Activated CD8-positive, alpha-beta memory T cell treated with anti-CD3 and anti-CD28 coated beads for 48 hours (primary cell): ENCODE data around the gene TBXAS1.
"Not testable (repeated sequence)": the region's sequence is repeated elsewhere in the genome, so short reads cannot be mapped to it uniquely, and the experiment has no call there.

Source experiments
- DNase-seq, 3 experiments: peaks; one replicate each; pipeline ENCODE4 v3.0.0-alpha.2; 2020; ENCODE audit warnings: low read depth in 2 of 3, low spot score in 2 of 3

Gene TBXAS1

GRCh38 chr7:139825666-139826290, 3.3 kb upstream of the TBXAS1 start:
- DNase-seq, result no peak

GRCh38 chr7:139827042-139827441, 2.0 kb upstream of the TBXAS1 start:
- no peak for DNase-seq

GRCh38 chr7:139828446-139828845, 618 bp upstream of the TBXAS1 start:
- no peak for DNase-seq

- DNase-seq, result no peak
These were observed 682 bp downstream of the TBXAS1 start for GRCh38 chr7:139829775-139830117.

- DNase-seq, result no peak
These were observed 1.2 kb downstream of the TBXAS1 start for GRCh38 chr7:139830292-139830691.

- DNase-seq, result no peak
These were observed 1.9 kb downstream of the TBXAS1 start for GRCh38 chr7:139830782-139831501.

- not testable (repeated sequence) for DNase-seq
These were observed 6.8 kb downstream of the TBXAS1 start for GRCh38 chr7:139835848-139836247.

GRCh38 chr7:139837291-139837690, 8.2 kb downstream of the TBXAS1 start:
- not testable (repeated sequence) for DNase-seq

GRCh38 chr7:139838276-139838675, 9.2 kb downstream of the TBXAS1 start:
- DNase-seq, result no peak

- no peak for DNase-seq
These were observed 9.8 kb downstream of the TBXAS1 start for GRCh38 chr7:139838876-139839275.

- no peak for DNase-seq
These were observed 11.7 kb downstream of the TBXAS1 start for GRCh38 chr7:139840776-139841175.

- no peak for DNase-seq
These were observed 13.5 kb downstream of the TBXAS1 start for GRCh38 chr7:139842401-139843210.

- not testable (repeated sequence) for DNase-seq
These were observed 14.1 kb downstream of the TBXAS1 start for GRCh38 chr7:139843211-139843537.

- DNase-seq, result no peak
These were observed 15.8 kb downstream of the TBXAS1 start for GRCh38 chr7:139844779-139845442.

- no peak for DNase-seq
These were observed 16.4 kb downstream of the TBXAS1 start for GRCh38 chr7:139845443-139845805.

GRCh38 chr7:139846297-139846696, 17.2 kb downstream of the TBXAS1 start:
- DNase-seq, result no peak

- DNase-seq, result no peak
These were observed 19.2 kb downstream of the TBXAS1 start for GRCh38 chr7:139848274-139848673.

- no peak for DNase-seq
These were observed 21.8 kb downstream of the TBXAS1 start for GRCh38 chr7:139850906-139851305.

- no peak for DNase-seq
These were observed 22.9 kb downstream of the TBXAS1 start for GRCh38 chr7:139851770-139852481.

- DNase-seq, result no peak
These were observed 23.4 kb downstream of the TBXAS1 start for GRCh38 chr7:139852482-139852845.

GRCh38 chr7:139853506-139854123, 24.6 kb downstream of the TBXAS1 start:
- DNase-seq, result no peak
